GM20000 (cell line): ENCODE data around the gene METTL13.

Experiments
- DNase-seq: peaks from one replicate; pipeline ENCODE4 v3.0.0; 2012; ENCODE audit warnings: low spot score
- CTCF ChIP-seq: IDR thresholded peaks from 2 replicates; pipeline ENCODE4 v1.5.1; 2012; ENCODE audit warnings: mild to moderate bottlenecking, control low read depth; ENCODE audit errors: extremely low read depth, missing control alignments

Gene METTL13

GRCh38 chr1:171802207-171802606 lies 20.7 kb downstream of the METTL13 start:
- DNase-seq, result no peak
- TF ChIP-seq CTCF, result no peak

GRCh38 chr1:171803045-171803444 lies 21.6 kb downstream of the METTL13 start:
- no peak for TF ChIP-seq CTCF
- DNase-seq, result no peak

- TF ChIP-seq CTCF, result no peak
- DNase-seq, result no peak
Observed at GRCh38 chr1:171803461-171804022, 22.1 kb downstream of the METTL13 start.

- no peak for TF ChIP-seq CTCF
- peak; percentile 26 for DNase-seq
Observed at GRCh38 chr1:171805395-171806115, 24.1 kb downstream of the METTL13 start.

- no peak for TF ChIP-seq CTCF
- DNase-seq, result no peak
Observed at GRCh38 chr1:171807556-171807955, 26.1 kb downstream of the METTL13 start.

- DNase-seq, result no peak
- TF ChIP-seq CTCF, result no peak
Observed at GRCh38 chr1:171809834-171810233, 28.4 kb downstream of the METTL13 start.

- DNase-seq, result no peak
- no peak for TF ChIP-seq CTCF
Observed at GRCh38 chr1:171811672-171812071, 30.2 kb downstream of the METTL13 start.
